Esophagus mucosa (tissue), 1 donor: ENCODE data around the gene FAM174C. TPM values are rescaled to one million over a fixed set of nuclear protein-coding genes. Genes with fewer than 3 reads are reported as not detected.
"Not testable (repeated sequence)": the region's sequence is repeated elsewhere in the genome, so short reads cannot be mapped to it uniquely, and the experiment has no call there.

ENCODE experiments used
- ATAC-seq: fragments of 200-7000 bp; cut with Tn5 transposase; one replicate; pipeline ENCODE4 v1.9.1; 2020
- total RNA-seq: library from RNA; stranded (reverse); gene quantifications from one replicate; pipeline ENCODE4 v1.2.4, GENCODE V29; 2023
- donor health status: DM: yes; HTN: yes; CAD: no.

The FAM174C gene
- total RNA-seq, 1 donor from 2014 or later = 41.2 TPM

- no peak for ATAC-seq
Observed at GRCh38 chr19:1237754-1238368, 37.5 kb upstream of the FAM174C start, which contains the start of gene CBARP. TSS of gene CBARP (minus strand) at chr19:1238005. CDS start at chr19:1236100, 1,905 bp downstream.

- no peak for ATAC-seq
Observed at GRCh38 chr19:1238369-1239303, 36.7 kb upstream of the FAM174C start.

GRCh38 chr19:1239420-1239795 lies 35.9 kb upstream of the FAM174C start:
- no peak for ATAC-seq

GRCh38 chr19:1239796-1240737 lies 35.3 kb upstream of the FAM174C start:
- ATAC-seq = peak; percentile 25

DNA sequence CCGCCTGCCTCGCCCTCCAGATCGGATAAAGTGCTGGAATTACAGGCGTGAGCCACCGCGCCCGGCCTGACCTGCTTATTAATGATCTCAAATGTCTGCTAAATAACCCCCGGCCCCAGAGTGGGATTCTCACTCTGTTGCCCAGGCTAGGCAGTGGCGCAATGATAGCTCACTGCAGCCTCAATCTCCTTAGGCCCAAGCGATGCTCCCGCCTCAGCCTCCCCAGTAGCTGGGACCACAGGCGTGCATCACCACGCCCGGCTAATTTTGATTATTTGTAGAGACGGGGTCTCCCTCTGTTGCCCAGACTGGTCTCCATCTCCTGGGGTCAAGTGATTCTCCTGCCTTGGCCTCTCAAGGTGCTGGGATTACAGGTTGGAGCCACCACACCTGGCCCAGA lies 34.4 kb upstream of the FAM174C start:
- ATAC-seq = no peak

DNA sequence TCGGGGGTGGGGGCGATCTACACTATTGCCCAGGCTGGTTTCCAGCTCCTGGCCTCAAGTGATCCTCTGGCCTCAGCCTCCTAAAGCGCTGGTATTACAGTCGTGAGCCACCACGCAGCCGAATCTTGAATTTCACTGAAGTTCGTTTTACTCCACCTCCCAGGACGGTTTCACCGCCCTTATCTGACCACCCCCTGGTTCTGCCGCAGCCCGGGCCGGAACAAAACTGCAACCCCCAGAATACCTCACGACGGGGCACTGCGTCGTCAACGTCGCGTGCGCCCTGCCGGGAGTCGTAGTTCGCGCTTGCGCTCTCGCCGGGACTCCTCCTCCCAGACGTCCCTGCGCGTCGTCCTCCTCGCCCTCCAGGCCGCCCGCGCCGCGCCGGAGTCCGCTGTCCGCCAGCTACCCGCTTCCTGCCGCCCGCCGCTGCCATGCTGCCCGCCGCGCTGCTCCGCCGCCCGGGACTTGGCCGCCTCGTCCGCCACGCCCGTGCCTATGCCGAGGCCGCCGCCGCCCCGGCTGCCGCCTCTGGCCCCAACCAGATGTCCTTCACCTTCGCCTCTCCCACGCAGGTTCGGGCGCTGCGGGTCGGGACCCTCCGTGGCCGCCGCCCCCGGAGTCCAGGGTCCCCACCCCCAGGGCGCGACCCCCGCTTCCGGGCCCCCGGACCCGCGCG lies 33.8 kb upstream of the FAM174C start, which contains the start of gene ATP5F1D:
Gene ATP5F1D (plus strand): TSS at position 335 of the 679 bp plus-strand sequence. CDS start 100 bp downstream, at position 435.
- peak; percentile 58 for ATAC-seq

- ATAC-seq = peak; percentile 47
Observed at GRCh38 chr19:1243768-1244692, 31.3 kb upstream of the FAM174C start.

DNA sequence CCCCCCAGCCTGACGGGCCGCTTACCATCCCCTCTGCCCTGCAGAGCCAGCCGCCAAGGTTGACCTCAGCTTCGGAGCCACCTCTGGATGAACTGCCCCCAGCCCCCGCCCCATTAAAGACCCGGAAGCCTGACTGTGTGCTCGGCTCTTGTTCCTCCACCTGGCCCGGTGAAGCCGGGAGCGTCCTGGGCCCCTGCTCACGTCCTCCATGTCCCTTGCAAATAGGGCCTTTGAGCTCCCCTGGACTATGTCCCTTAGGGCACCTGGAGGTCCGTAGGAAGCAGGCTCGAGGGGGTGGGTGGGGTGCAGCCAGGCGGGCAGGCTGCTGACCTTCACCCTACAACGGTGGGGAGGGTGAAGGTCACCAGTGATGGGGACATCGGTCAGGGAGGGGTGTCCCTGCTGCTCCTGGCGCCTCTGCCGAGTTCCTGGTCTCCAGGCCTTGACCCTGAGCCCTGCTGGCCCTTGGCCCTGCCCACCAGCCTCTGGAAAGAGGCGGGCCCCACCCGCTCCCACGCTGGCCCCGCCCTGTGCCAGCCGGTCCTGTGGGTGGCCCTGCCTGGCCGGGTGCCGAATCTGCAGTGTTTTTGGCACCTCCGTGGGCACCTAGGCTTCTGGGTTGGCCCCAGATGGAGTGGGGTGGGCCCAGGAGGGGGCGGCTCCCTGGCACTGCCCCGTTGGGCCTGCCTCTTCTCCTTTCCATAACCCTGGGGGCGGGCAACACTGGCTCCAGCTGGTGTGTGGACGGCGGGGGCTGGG lies 30.5 kb upstream of the FAM174C start:
- ATAC-seq = peak; percentile 19

DNA sequence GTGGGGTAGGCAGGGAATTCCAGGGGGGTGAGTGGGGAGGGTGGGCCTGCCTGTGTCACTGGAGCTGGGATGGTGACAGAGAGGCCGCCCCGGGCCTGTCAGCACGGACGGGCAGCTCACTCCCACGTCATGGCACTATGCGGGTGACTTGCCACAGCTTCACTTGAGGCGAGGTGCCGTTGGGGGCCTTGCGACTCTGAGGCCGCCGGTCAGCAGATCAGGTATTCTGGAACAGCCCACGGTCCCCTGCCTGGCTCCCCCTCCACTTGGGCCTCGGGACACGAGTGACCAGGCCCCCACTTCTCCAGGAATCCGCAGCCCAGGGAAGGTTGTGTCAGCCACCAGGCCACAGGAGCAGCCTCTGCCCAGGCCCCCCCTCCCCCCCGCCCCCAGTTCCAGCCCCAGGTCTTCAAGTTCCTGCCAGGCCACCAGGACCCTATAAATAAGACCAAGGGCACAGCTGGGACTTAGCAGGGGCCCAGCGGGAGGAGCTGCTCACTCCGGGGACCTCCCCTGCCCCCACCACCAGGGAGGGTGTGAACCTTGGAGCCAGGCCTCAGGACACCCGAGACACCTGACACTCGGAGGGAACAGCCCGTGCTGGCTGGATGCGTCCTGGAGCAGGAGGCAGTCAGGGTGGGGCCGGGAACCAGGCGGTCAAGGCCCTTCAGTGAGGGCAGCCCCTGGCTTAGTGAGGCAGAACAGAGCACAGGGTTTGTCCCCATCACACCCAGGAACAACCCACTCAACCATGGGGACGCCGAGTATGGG lies 29.7 kb upstream of the FAM174C start:
- peak; percentile 0 for ATAC-seq

DNA sequence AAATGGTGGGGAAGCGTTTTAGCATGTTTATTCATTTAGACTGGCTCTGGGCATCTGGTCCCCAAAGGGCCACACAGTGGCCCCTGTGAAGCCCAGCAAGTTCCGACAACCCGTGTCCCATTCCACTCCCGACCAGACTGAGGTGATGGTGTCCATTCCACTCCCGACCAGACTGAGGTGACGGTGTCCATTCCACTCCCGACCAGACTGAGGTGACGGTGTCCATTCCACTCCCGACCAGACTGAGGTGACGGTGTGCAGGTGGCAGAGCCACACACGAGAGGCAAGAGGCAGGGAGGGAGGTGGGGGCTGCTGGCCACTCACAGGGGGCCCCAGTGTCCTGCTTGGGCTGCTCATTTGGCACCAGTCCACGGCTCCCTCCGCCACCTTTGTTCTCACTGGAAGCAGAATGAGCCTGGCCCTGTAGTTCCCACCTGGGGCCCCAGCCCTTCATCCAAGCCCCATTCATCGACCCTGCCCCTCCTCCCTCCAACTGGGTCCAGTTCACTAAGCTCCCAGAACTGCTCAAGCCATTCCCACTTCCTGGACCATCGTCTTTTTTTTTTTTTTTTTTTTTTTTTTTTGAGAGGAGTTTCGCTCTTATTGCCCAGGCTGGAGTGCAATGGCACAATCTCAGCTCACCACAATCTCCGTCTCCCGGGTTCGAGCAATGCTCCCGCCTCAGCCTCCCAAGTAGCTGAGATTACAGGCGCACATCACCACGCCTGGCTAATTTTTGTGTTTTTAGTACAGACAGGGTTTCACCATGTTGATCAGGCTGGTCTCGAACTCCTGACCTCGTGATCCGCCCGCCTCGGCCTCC lies 28.9 kb upstream of the FAM174C start:
- ATAC-seq = not testable (repeated sequence)

GRCh38 chr19:1247748-1248138 lies 27.6 kb upstream of the FAM174C start:
- ATAC-seq = no peak

DNA sequence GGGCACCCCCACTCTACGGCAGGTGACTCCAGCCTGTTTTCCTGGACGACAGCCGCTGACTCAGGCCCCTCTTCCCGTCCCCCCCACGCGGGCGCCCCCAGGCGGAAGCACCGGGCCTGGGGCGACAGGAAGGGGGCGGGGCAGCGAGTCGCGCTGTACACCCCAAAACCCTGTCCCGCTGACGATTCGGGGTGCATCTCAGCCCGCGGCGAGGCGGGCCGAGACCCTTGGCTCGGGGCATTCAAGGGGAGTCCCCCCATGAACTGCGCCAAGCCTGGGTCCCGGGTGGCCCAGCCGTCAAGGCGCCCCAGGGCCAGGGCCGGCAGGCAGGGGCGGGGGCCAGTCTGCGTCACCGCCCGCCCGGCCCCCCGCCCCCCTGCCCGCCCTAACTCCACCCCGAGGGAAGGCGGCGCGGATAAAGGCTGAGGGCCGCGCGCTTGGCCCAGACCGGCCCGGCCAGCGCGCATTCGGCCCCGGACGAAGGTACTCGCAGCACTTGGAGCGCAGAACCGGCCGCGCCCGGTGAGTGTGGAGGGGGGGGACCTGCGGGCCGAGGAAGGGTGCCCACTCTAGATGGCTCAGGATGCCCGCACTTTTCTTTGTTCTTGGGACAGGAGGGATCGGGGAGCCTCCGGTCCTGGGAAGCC lies 27.1 kb upstream of the FAM174C start, which contains the start of gene MIDN:
Gene MIDN (plus strand): TSS at position 445 of the 647 bp plus-strand sequence. CDS start 1,714 bp downstream, outside the sequence.
- ATAC-seq = peak; percentile 26

- peak; percentile 4 for ATAC-seq
Observed at GRCh38 chr19:1248786-1249297, 26.5 kb upstream of the FAM174C start.

GRCh38 chr19:1249298-1249989 lies 25.9 kb upstream of the FAM174C start:
- peak; percentile 44 for ATAC-seq

DNA sequence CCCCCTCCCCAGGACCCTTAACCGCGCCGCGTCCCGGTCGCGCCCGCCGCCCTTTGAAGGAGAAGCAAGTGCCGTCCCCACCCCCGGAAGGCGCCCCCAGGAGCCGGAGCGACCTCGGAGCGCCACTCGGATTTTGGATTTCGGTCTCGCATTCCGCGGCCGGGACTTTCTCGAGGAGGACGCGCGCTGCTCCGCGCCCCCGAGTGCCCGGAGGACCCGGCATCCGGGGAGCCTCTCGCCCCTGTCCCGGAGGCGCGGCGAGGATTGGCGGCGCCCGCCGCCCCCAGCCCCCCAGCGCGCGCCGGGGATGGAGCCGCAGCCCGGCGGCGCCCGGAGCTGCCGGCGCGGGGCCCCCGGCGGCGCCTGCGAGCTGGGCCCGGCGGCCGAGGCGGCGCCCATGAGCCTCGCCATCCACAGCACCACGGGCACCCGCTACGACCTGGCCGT lies 25.3 kb upstream of the FAM174C start:
- ATAC-seq = no peak

- ATAC-seq = no peak
Observed at GRCh38 chr19:1250437-1251260, 24.7 kb upstream of the FAM174C start.
